Loucy (cell line): ENCODE data around the gene CD79B.

Experiments
- H2AFZ ChIP-seq: fragments of 200-600 bp; sonication (generic); 2 replicates; pipeline ENCODE4 v1.6.0; 2016; ENCODE audit warnings: antibody characterized with exemption, mild to moderate bottlenecking, low read length, moderate library complexity
- H3F3A ChIP-seq: fragments of 200-600 bp; 2 replicates; pipeline ENCODE4 v1.6.0; 2016; ENCODE audit warnings: antibody characterized with exemption, low read depth, mild to moderate bottlenecking
- H3K27me3 ChIP-seq: fragments of 200-600 bp; sonication (generic); 2 replicates; pipeline ENCODE4 v1.6.1; 2014; ENCODE audit warnings: low read length, mild to moderate bottlenecking; ENCODE audit not compliant: insufficient read depth, poor library complexity, severe bottlenecking
- H3K36me3 ChIP-seq: fragments of 200-600 bp; sonication (generic); 2 replicates; pipeline ENCODE4 v1.6.1; 2016; ENCODE audit warnings: low read length; ENCODE audit not compliant: insufficient read depth
- H3K4me1 ChIP-seq: fragments of 200-600 bp; sonication (generic); 2 replicates; pipeline ENCODE4 v1.5.1; 2014; ENCODE audit warnings: low read length, mild to moderate bottlenecking; ENCODE audit not compliant: insufficient read depth, poor library complexity, severe bottlenecking
- H3K4me2 ChIP-seq: fragments of 200-600 bp; sonication (generic); 2 replicates; pipeline ENCODE4 v1.6.0; 2014; ENCODE audit warnings: antibody characterized with exemption, low read length, low read depth, mild to moderate bottlenecking; ENCODE audit not compliant: poor library complexity, severe bottlenecking
- H3K4me3 ChIP-seq: fragments of 200-600 bp; sonication (generic); 2 replicates; pipeline ENCODE4 v1.5.1; 2014; ENCODE audit warnings: low read length, mild to moderate bottlenecking, mixed read lengths; ENCODE audit not compliant: poor library complexity, severe bottlenecking
- H3K79me2 ChIP-seq: fragments of 200-600 bp; sonication (generic); 2 replicates; pipeline ENCODE4 v1.6.1; 2014; ENCODE audit warnings: low read length; ENCODE audit not compliant: insufficient read depth
- H3K9ac ChIP-seq: fragments of 200-600 bp; sonication (generic); 2 replicates; pipeline ENCODE4 v1.6.0; 2014; ENCODE audit warnings: mild to moderate bottlenecking, low read depth, low read length, moderate library complexity; ENCODE audit not compliant: poor library complexity, severe bottlenecking
- H3K9me2 ChIP-seq: fragments of 200-600 bp; sonication (generic); replicated peaks from 2 replicates; pipeline ENCODE4 v1.6.1; 2016; ENCODE audit warnings: low read depth, low read length, mixed read lengths
- H3K9me3 ChIP-seq: fragments of 200-600 bp; sonication (generic); 2 replicates; pipeline ENCODE4 v1.6.1; 2014; ENCODE audit warnings: mild to moderate bottlenecking, antibody characterized with exemption, low read length, low read depth; ENCODE audit not compliant: insufficient read depth
- H4K20me1 ChIP-seq: fragments of 200-600 bp; sonication (generic); 2 replicates; pipeline ENCODE4 v1.6.0; 2014; ENCODE audit warnings: antibody characterized with exemption, low read length, mild to moderate bottlenecking; ENCODE audit not compliant: insufficient read depth, poor library complexity, severe bottlenecking
- CTCF ChIP-seq: fragments of 200-600 bp; sonication (generic); conservative IDR thresholded peaks from 2 replicates; pipeline ENCODE4 v1.5.1; 2014; ENCODE audit warnings: mild to moderate bottlenecking, antibody characterized with exemption, low read length
- EZH2phosphoT487 ChIP-seq: fragments of 200-600 bp; IDR thresholded peaks from 2 replicates; pipeline ENCODE4 v1.6.1; 2018; ENCODE audit warnings: antibody characterized with exemption, mild to moderate bottlenecking, moderate library complexity, borderline replicate concordance

The CD79B gene

GRCh38 chr17:63967953-63968352 is 35.8 kb upstream of the CD79B start:
- peaks cover 8% of the 10 kb centered on the region for H3K4me1 ChIP-seq
- no peaks in the 10 kb centered on the region for H3K9me2 ChIP-seq
- H3K36me3 ChIP-seq = no peaks in the 10 kb centered on the region
- no peak overlapping the region for H3K4me2 ChIP-seq
- H3K27me3 ChIP-seq = no peaks in the 10 kb centered on the region
- H3K79me2 ChIP-seq = no peaks in the 10 kb centered on the region
- no peak overlapping the region for H3K4me3 ChIP-seq
- H3K9me3 ChIP-seq = no peaks in the 10 kb centered on the region
- no peaks in the 10 kb centered on the region for H4K20me1 ChIP-seq
- H3K9ac ChIP-seq = no peak overlapping the region
- TF ChIP-seq CTCF (no peak), EZH2phosphoT487 (no peak)
- H3F3A ChIP-seq = no peaks in the 10 kb centered on the region
- H2AFZ ChIP-seq = no peak overlapping the region

- H3K9me2 ChIP-seq = no peaks in the 10 kb centered on the region
- no peaks in the 10 kb centered on the region for H3K79me2 ChIP-seq
- H3K4me3 ChIP-seq = no peak overlapping the region
- no peak overlapping the region for H3K4me2 ChIP-seq
- no peak overlapping the region for H2AFZ ChIP-seq
- H3K36me3 ChIP-seq = no peaks in the 10 kb centered on the region
- TF ChIP-seq CTCF = no peak
- no peak for TF ChIP-seq EZH2phosphoT487
- H3F3A ChIP-seq = no peaks in the 10 kb centered on the region
- no peaks in the 10 kb centered on the region for H3K27me3 ChIP-seq
- no peak overlapping the region for H3K9ac ChIP-seq
- peaks cover 8% of the 10 kb centered on the region for H3K4me1 ChIP-seq
- no peaks in the 10 kb centered on the region for H3K9me3 ChIP-seq
- H4K20me1 ChIP-seq = no peaks in the 10 kb centered on the region
These were observed 34.6 kb upstream of the CD79B start for GRCh38 chr17:63966646-63967264.

- no peaks in the 10 kb centered on the region for H3K36me3 ChIP-seq
- H3K4me2 ChIP-seq = no peak overlapping the region
- no peak overlapping the region for H3K4me3 ChIP-seq
- no peak overlapping the region for H2AFZ ChIP-seq
- H3K9ac ChIP-seq = no peak overlapping the region
- TF ChIP-seq CTCF = no peak
- no peak for TF ChIP-seq EZH2phosphoT487
- no peaks in the 10 kb centered on the region for H4K20me1 ChIP-seq
- peaks cover 8% of the 10 kb centered on the region for H3K4me1 ChIP-seq
- no peaks in the 10 kb centered on the region for H3K9me2 ChIP-seq
- no peaks in the 10 kb centered on the region for H3K9me3 ChIP-seq
- H3K27me3 ChIP-seq = no peaks in the 10 kb centered on the region
- no peaks in the 10 kb centered on the region for H3F3A ChIP-seq
- H3K79me2 ChIP-seq = no peaks in the 10 kb centered on the region
These were observed 31.0 kb upstream of the CD79B start for GRCh38 chr17:63963123-63963522.
